GM19463 (cell line): ENCODE measurements around the gene MCCC2.
"Not testable (repeated sequence)": the region's sequence is repeated elsewhere in the genome, so short reads cannot be mapped to it uniquely, and the experiment has no call there.

Experiments
- ATAC-seq: cut with Tn5 transposase; IDR thresholded peaks from one replicate; pipeline ENCODE4 v1.9.1; 2021; ENCODE audit warnings: mild to moderate bottlenecking, moderate library complexity; ENCODE audit not compliant: unreplicated experiment

MCCC2 gene

GRCh38 chr5:71596169-71596568, 9.0 kb downstream of the MCCC2 start:
- ATAC-seq: no peak

GRCh38 chr5:71597001-71597400, 9.9 kb downstream of the MCCC2 start:
- ATAC-seq: no peak

DNA sequence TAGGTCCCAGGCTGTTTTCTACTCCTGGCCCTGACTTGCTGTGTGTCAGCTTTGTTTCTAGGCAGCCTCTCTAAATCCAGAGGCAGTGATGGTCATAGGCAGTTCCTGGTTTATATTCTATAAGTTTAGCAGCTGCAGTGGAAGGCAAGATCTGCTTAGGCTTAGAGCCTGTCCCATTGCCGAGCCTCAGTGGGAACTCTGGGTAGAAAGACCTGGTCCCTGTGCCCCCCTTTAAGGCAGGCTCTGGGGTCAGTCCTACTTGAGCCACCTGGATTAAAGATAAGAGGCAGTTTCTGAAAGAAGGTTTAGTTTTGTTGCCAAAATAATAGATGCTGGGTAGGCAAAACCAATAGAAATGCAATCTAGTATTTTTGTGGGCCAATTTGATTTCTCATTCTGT, 13.6 kb downstream of the MCCC2 start:
- no peak for ATAC-seq

DNA sequence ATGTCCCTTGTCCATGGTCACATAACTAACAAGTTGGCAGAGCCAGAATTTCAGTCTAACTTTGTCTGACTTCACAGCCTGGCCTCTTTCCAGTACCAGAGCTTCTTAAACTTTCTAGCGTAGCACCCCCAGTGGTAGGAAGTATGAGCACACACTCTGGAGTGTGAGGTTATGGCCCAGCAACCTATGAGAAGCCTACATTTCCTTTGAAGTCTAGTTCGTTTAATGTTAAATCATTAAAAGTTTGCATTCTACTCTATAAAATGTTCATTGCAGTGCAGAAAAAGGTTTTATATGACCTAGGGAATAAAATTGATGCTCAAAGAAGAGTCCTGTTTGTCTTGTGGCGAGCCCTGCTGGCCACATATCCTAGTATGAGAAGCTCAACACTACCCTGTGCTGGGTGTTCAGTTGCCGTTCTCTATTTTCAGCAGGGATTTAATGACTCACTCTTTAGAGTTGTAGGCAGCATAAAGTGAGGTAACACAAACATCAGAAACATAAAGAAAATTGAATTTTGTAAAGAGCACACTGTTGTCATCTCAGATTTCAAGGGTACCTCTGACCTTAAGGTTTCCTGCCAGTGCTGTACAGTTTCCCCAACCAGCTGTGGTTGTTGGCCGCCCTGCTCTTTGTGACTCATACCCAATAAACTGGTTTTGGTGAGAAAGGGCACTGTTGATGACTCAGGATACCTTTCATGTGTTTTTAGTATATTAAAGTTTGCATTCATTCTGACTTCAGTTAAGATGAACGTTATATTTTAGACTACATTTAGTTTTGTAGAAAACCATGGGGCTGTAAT, 14.3 kb downstream of the MCCC2 start:
- ATAC-seq: peak; percentile 86

DNA sequence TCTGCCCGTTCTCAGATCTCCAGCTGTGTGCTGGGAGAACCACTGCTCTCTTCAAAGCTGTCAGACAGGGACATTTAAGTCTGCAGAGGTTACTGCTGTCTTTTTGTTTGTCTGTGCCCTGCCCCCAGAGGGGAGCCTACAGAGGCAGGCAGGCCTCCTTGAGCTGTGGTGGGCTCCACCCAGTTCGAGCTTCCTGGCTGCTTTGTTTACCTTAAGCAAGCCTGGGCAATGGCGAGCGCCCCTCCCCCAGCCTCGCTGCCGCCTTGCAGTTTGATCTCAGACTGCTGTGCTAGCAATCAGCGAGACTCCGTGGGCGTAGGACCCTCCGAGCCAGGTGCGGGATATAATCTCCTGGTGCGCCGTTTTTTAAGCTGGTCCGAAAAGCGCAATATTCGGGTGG, 22.8 kb downstream of the MCCC2 start:
- not testable (repeated sequence) for ATAC-seq

DNA sequence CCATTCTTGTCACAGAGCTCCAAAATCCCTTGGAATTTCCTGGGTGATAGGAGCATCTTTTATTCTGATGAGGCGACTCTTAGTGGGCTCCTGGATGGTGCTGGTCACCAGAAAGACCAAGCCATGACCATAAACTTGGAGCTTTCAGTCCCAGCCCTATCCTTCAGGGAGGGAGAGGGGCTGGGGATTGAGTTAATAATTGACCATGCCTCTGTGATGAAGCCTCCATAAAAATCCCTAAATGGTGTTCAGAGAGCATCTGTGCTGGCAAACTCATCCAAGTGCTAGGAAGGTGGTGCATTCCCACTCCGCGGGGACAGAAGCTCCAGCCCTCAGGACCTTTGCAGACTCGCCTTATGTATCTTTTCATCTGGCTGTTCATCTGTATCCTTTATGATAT, 28.7 kb downstream of the MCCC2 start:
- no peak for ATAC-seq

DNA sequence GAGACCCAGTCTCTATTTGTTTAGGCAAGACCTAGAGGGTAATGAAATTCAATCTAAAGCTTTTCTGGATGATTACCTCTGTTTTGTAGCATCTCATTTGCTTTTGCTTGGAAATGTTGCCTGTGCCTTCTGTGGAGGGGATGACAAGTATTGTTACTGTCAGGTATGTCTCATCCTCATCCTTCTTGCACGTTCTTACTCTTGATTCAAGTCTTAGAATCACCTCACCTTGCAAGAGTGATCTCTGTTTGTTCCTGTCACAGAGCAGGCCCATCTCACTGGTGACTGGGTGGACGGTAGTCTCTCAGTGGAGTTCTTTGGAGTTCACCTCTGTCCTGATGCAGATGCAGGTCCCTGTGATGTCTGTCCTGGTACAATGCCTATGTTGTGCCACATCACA, 33.5 kb downstream of the MCCC2 start:
- ATAC-seq: no peak

DNA sequence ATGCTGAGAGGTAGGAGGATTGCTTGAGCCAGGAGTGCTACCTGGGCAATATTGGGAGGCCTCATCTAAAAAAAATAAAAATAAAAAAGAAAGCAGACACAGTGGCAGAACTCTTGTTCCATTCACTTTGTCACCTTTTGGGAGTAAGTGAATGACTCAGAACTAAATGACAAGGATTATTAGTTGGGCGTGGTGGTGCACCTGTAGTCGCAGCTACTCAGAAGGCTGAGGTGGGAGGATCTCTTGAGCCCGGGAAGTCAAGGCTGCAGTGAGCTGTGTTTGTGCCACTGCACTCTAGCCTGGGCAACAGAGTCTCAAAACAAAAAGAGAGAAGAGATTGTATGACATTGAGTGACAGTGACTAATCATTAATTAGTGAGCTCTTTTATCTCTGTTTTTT, 34.1 kb downstream of the MCCC2 start:
- ATAC-seq: no peak

DNA sequence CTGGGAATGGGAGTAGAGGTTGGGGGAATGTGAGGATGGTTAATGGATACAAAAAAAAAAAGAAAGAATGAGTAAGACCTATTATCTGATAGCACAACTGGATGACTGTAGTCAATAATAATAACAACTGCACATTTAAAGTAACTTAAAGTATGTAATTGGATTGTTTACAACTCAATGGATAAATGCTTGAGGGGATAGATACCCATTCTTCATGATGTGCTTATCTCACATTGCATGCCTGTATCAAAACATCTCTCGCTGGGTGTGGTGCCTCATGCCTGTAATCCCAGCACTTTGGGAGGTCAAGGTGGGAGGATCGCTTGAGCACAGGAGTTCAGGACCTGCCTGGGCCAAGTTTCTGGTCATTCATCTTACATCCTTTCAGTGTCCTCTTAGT, 34.6 kb downstream of the MCCC2 start:
- ATAC-seq: no peak

DNA sequence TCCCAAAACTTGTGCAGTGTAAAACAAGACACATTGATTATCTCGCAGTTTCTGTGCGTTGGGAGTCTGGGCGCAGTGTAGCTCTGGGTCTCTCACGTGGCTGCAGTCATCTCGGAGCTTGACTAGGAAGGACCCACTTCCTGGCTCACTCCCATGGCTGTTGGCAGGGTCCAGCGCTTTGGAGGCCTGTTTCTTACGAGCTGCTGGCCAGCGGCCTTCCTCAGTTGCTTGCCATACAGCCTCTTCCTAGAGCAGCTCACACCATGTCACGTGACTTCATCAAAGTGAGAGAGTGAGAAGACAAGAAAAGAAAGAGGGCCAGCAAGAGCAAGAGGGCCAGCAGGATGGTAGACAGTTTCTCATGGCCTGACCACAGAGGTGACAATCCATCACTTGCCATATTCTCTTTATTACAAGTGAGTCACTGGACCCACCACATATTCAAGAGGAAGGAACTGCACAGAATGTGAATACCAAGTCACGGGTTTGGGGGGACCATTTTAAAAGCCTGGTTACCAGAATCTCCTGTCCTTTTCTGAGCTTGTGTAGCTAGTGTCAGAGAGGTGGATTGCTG, 36.2 kb downstream of the MCCC2 start:
- no peak for ATAC-seq

- no peak for ATAC-seq
Measured at GRCh38 chr5:71629950-71630349, 42.8 kb downstream of the MCCC2 start.

GRCh38 chr5:71631070-71631469, 43.9 kb downstream of the MCCC2 start:
- ATAC-seq: no peak

DNA sequence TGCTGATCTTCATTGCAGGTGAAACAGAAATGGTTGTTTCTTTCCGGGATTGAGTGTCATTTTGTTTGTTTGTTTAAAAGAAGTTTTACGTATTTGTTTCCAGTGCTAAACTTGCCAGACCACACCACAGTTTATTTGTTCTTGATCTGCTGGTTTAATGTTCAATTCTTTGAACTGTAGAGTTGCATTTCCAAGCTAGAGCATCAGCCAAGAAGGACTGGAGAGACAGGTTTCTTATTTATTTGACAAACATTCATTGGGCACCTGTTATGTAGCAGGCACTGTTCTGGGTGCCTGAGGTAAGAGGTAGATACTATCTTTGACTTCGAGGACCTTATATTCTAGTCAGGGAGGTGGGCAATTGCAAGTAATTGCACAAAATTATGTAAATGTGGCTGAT, 45.0 kb downstream of the MCCC2 start:
- ATAC-seq: no peak

DNA sequence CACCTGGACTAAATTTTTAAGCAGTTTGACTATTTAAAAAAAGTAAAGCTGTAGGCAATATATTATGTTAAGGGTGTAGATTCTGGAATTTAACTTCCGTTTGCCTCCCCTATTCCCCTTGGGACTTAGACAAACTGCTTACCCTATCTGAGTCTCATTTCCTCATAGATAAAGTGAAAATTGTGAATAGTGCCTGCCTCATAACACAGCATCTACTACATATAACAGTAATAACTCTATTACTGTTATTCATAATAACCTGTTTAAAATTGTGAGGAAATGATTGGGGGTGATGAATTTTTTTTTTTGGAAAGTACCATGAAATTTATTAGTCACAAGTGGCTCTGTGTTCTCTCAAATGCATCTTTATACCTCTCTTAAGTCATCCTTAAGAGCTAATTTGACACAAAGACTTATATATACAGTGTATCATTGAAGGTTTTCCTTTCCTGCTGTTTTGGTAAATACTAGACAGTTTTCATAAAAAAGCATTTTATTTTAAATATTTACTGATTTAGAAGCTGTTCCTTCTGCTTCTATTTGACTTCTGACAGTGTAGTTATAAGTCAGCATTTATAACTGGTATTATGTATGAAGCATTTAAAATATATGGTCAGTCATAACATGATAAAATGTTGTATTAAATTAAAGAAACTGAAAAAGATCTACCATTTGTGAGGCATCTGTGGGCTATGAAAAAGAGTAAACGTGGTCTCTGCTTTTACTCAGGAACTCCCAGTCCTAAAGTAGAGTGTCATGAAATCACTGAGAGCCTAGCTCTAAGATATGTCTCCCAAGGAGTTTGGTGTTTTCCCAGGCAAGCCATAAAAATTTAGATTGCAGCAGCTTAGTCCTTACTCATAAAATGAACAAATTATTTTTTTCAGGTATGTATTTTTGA, 46.4 kb downstream of the MCCC2 start:
- ATAC-seq: no peak

- ATAC-seq: no peak
Measured at GRCh38 chr5:71637133-71637532, 50.0 kb downstream of the MCCC2 start.

DNA sequence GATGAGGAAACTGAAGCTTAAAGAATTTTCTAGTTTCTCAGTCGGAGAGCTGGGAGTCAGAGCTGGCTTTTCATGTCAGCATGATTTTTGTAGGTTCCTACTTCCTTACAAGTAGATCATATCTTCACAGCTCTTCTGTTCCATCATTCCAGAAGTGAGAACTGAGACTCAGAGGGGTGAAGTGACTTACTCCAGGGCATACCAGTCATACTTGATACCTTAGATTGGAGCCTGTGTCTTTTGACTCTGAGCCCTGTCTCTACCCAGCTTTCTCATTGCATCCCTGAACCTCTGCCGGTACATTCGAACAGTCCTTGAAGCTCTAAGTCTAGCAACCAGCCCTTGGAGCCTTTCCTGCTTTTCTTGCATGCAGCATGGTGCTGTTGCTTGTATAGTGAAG, 53.3 kb downstream of the MCCC2 start:
- ATAC-seq: no peak

DNA sequence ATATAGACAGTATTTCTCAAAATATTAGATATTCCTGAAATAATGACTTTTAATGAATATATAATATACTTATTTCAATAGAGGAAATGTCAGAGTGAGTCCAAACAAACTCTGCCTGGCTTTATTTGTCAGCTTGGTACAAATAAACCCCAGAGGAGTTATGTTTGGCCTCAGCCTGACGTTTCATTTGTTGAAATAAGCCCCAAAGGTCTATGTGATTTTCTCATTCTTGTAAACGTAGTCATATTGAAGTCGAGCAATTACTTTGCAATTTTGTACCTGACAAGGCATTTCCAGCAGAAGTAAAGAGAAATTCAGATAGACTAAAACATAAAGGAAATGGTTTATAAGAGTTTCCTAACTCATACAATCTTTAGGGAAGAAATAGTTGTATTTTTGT, 57.9 kb downstream of the MCCC2 start:
- ATAC-seq: no peak

GRCh38 chr5:71650940-71651339, 63.8 kb downstream of the MCCC2 start:
- ATAC-seq: not testable (repeated sequence)

- ATAC-seq: no peak
Measured at GRCh38 chr5:71651579-71651978, 64.4 kb downstream of the MCCC2 start.

DNA sequence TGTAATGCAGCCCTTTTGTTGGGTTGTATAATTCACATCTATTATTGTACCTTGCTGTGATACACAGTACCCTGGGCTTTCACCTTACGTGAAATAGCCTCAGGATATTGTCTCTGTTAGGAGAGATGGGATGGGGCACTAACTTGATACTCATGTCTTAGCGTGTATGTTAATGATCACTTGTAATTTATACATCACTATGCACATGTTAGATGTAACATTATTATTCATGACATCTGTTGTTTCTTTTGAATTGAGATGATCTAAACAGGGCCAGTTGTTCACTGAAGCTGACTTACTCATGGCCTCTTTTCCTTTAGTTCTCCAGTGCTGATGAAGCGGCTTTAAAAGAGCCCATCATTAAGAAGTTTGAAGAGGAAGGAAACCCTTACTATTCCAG, 65.2 kb downstream of the MCCC2 start:
- ATAC-seq: no peak

DNA sequence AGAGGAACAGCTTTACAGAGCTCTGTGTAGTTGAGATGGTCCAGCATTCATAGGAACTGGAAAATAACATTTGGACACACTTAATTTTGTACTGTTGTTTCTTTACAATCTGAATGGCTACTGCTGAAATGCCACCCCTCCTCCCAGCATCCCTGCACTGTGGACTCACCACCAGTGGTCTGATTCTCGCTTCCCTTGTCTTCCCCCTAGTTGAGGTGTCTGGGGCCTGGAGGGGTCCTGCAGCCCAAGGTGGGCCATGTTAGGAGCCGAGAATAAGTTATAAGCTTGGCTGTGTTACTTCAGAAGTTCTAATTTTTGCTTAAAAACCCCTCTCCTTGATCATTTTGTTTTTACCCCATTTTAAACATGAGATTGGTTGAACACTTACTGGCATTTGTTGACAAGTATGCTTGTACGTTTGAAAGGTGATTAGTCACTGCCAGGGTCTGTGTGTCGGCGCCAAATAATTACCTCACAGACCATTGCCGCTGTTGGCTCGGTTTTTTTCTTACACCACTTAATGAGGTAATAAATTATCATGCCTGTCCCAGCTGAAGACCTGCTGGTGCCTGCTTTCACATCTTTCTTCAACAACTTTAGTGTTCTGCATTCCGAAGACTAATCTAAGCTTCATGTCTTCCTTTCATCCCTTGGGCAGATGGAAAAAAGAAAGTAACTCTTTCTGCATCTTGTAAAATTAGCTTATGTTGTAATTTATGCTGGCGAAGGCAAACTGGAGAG, 65.8 kb downstream of the MCCC2 start:
- ATAC-seq: no peak
